Erythroblast (primary cell): Measurements from ENCODE around the gene MYB.

Source experiments
- GATA1 ChIP-seq: IDR thresholded peaks from 2 replicates; pipeline ENCODE4 v1.6.1; 2011; ENCODE audit warnings: low read depth, mild to moderate bottlenecking, control low read depth, low read length, moderate library complexity
- POLR2A ChIP-seq: IDR thresholded peaks from 2 replicates; pipeline ENCODE4 v1.6.1; 2011; ENCODE audit warnings: mild to moderate bottlenecking, low read length

DNA sequence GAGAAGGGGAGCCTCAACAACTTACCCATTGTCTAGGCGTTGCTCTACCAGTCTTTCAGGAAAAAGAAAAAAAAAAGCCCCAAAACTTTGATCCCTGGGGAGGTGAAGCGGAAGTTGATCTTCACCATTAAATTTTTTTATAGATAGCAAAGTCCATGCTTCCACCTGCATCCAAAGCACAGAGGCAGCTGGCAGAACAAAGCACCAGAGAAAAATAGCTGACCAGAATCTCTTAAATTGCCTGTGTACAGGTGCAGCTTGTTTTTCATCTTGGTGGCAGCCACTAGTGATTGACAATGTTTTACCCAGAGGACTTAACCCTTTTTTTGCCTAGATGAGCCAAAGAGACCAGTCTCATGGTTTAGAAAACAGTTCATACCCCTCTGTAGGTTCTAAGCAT lies 86.0 kb downstream of the MYB start:
- TF ChIP-seq POLR2A, result no peak
- no peak for TF ChIP-seq GATA1
